ENCODE results near the gene WDR89.
"Not testable (repeated sequence)": the region's sequence is repeated elsewhere in the genome, so short reads cannot be mapped to it uniquely, and the experiment has no call there.

The WDR89 gene

GRCh38 chr14:63641473-63642228 lies at the start of gene WDR89:
WDR89 (minus strand) TSS chr14:63641871; CDS start chr14:63599942, 41,929 bp downstream.
- DNase-seq = peak; percentile 98
- in situ Hi-C loops (cut with HindIII; ENCODE audit: low pct_ligation_motif_present, low pct_unique_long_range_greater_than_20kb, low sequenced_read_pairs) = no loop called here

- DNase-seq = no peak
- in situ Hi-C loops (cut with HindIII; ENCODE audit: low pct_ligation_motif_present, low pct_unique_long_range_greater_than_20kb, low sequenced_read_pairs) = no loop called here
Observed at GRCh38 chr14:63689132-63689531, 47.5 kb upstream of the WDR89 start.

- no peak for DNase-seq
- in situ Hi-C loops (cut with HindIII; ENCODE audit: low pct_ligation_motif_present, low pct_unique_long_range_greater_than_20kb, low sequenced_read_pairs) = no loop called here
Observed at GRCh38 chr14:63686926-63687325, 45.3 kb upstream of the WDR89 start.

- in situ Hi-C loops (cut with HindIII; ENCODE audit: low pct_ligation_motif_present, low pct_unique_long_range_greater_than_20kb, low sequenced_read_pairs) = no loop called here
- DNase-seq = no peak
Observed at GRCh38 chr14:63685401-63685800, 43.7 kb upstream of the WDR89 start.

- in situ Hi-C loops (cut with HindIII; ENCODE audit: low pct_ligation_motif_present, low pct_unique_long_range_greater_than_20kb, low sequenced_read_pairs) = no loop called here
- DNase-seq = no peak
Observed at GRCh38 chr14:63682727-63683593, 41.3 kb upstream of the WDR89 start.

GRCh38 chr14:63678536-63678935 lies 36.9 kb upstream of the WDR89 start:
- DNase-seq = no peak
- in situ Hi-C loops (cut with HindIII; ENCODE audit: low pct_ligation_motif_present, low pct_unique_long_range_greater_than_20kb, low sequenced_read_pairs) = no loop called here

- in situ Hi-C loops (cut with HindIII; ENCODE audit: low pct_ligation_motif_present, low pct_unique_long_range_greater_than_20kb, low sequenced_read_pairs) = no loop called here
- DNase-seq = no peak
Observed at GRCh38 chr14:63677891-63678379, 36.3 kb upstream of the WDR89 start.

- DNase-seq = no peak
Observed at GRCh38 chr14:63676615-63677014, 34.9 kb upstream of the WDR89 start.

GRCh38 chr14:63673886-63674497 lies 32.3 kb upstream of the WDR89 start:
- no peak for DNase-seq
- in situ Hi-C loops (cut with HindIII; ENCODE audit: low pct_ligation_motif_present, low pct_unique_long_range_greater_than_20kb, low sequenced_read_pairs) = no loop called here

More at GRCh38 chr14:63676615-63677014, 34.9 kb upstream of the WDR89 start:
- in situ Hi-C loops (cut with HindIII; ENCODE audit: low pct_ligation_motif_present, low pct_unique_long_range_greater_than_20kb, low sequenced_read_pairs) = no loop called here

- in situ Hi-C loops (cut with HindIII; ENCODE audit: low pct_ligation_motif_present, low pct_unique_long_range_greater_than_20kb, low sequenced_read_pairs) = no loop called here
Observed at GRCh38 chr14:63673255-63673654, 31.6 kb upstream of the WDR89 start.

GRCh38 chr14:63672417-63673180 lies 30.9 kb upstream of the WDR89 start:
- peak; percentile 62 for DNase-seq
- in situ Hi-C loops (cut with HindIII; ENCODE audit: low pct_ligation_motif_present, low pct_unique_long_range_greater_than_20kb, low sequenced_read_pairs) = no loop called here

More at GRCh38 chr14:63673255-63673654, 31.6 kb upstream of the WDR89 start:
- DNase-seq = no peak

GRCh38 chr14:63671987-63672386 lies 30.3 kb upstream of the WDR89 start:
- DNase-seq = peak; percentile 8
- in situ Hi-C loops (cut with HindIII; ENCODE audit: low pct_ligation_motif_present, low pct_unique_long_range_greater_than_20kb, low sequenced_read_pairs) = no loop called here

- peak; percentile 68 for DNase-seq
- in situ Hi-C loops (cut with HindIII; ENCODE audit: low pct_ligation_motif_present, low pct_unique_long_range_greater_than_20kb, low sequenced_read_pairs) = no loop called here
Observed at GRCh38 chr14:63670692-63671091, 29.0 kb upstream of the WDR89 start.

GRCh38 chr14:63666335-63666734 lies 24.7 kb upstream of the WDR89 start:
- no peak for DNase-seq
- in situ Hi-C loops (cut with HindIII; ENCODE audit: low pct_ligation_motif_present, low pct_unique_long_range_greater_than_20kb, low sequenced_read_pairs) = no loop called here

- DNase-seq = no peak
- in situ Hi-C loops (cut with HindIII; ENCODE audit: low pct_ligation_motif_present, low pct_unique_long_range_greater_than_20kb, low sequenced_read_pairs) = no loop called here
Observed at GRCh38 chr14:63663428-63664341, 22.0 kb upstream of the WDR89 start.

- no peak for DNase-seq
- in situ Hi-C loops (cut with HindIII; ENCODE audit: low pct_ligation_motif_present, low pct_unique_long_range_greater_than_20kb, low sequenced_read_pairs) = no loop called here
Observed at GRCh38 chr14:63662776-63663175, 21.1 kb upstream of the WDR89 start.

GRCh38 chr14:63661881-63662280 lies 20.2 kb upstream of the WDR89 start:
- DNase-seq; in situ Hi-C loops (cut with HindIII; ENCODE audit: low pct_ligation_motif_present, low pct_unique_long_range_greater_than_20kb, low sequenced_read_pairs): not testable (repeated sequence)
